ENCODE results near the gene GRB10. TPM values are rescaled to one million over a fixed set of nuclear protein-coding genes. Genes with fewer than 3 reads are reported as not detected.
A peak's percentile ranks its signal among the peaks of the same experiment; 100 is the strongest.

The GRB10 gene
- total RNA-seq, 8 experiments from 2014 or later = 14.7 to 38.6 (median 30.9) TPM

- Histone ChIP-seq H3K4me1 (replicated peaks in 1 of 2) (peaks cover 14 to 22% of the 10 kb centered on the region in 2 donors), H3K4me3 (no peak overlapping the region), H3K27ac (no peak overlapping the region)
- in situ Hi-C loops (cut with MboI; ENCODE audit: low pct_unique_long_range_greater_than_20kb in 2 of 9, low sequenced_read_pairs in 9 of 9, unreplicated experiment in 9 of 9) = no loop called here
- 83 to 100% (median 100%) methylated on average over 1 to 3 of the region's 4 CpGs; no CpG with 5 or more reads in 5 of the 10 experiments for WGBS, 10 experiments
- ATAC-seq (replicated peaks in 6 of 8) = no peak
Observed at GRCh38 chr7:50714857-50715256, 67.8 kb downstream of the GRB10 start.

- peaks cover 9 to 12% of the 10 kb centered on the region in 2 donors for H3K4me1 ChIP-seq (replicated peaks in 1 of 2)
- in situ Hi-C loops (cut with MboI; ENCODE audit: low pct_unique_long_range_greater_than_20kb in 2 of 9, low sequenced_read_pairs in 9 of 9, unreplicated experiment in 9 of 9) = no loop called here
- peak in 2 of 8 experiments; percentile 12 to 27 for ATAC-seq (replicated peaks in 6 of 8)
- no peak overlapping the region for H3K4me3 ChIP-seq
- H3K27ac ChIP-seq = no peak overlapping the region
- WGBS, 10 experiments = 73 to 100% (median 90%) methylated on average over 1 to 3 of the region's 5 CpGs; no CpG with 5 or more reads in 2 of the 10 experiments
Observed at GRCh38 chr7:50713123-50713965, 69.4 kb downstream of the GRB10 start.

GRCh38 chr7:50712252-50713122 lies 70.2 kb downstream of the GRB10 start:
- peak in 4 of 8 experiments; percentile 15 to 70 (median 40) for ATAC-seq (replicated peaks in 6 of 8)
- in situ Hi-C loops (cut with MboI; ENCODE audit: low pct_unique_long_range_greater_than_20kb in 2 of 9, low sequenced_read_pairs in 9 of 9, unreplicated experiment in 9 of 9) = no loop called here
- 18 to 100% (median 51%) methylated on average over 1 to 3 of the region's 3 CpGs; no CpG with 5 or more reads in 1 of the 10 experiments for WGBS, 10 experiments
- no peak overlapping the region for H3K27ac ChIP-seq
- peaks cover 6 to 12% of the 10 kb centered on the region in 2 donors for H3K4me1 ChIP-seq (replicated peaks in 1 of 2)
- no peak overlapping the region for H3K4me3 ChIP-seq

GRCh38 chr7:50711271-50712175 lies 71.2 kb downstream of the GRB10 start:
- WGBS, 10 experiments = 25 to 100% (median 86%) methylated on average over 1 to 9 of the region's 14 CpGs
- Histone ChIP-seq H3K4me1 (replicated peaks in 1 of 2) (peaks cover 6 to 12% of the 10 kb centered on the region in 2 donors), H3K4me3 (no peak overlapping the region), H3K27ac (no peak overlapping the region)
- in situ Hi-C loops (cut with MboI; ENCODE audit: low pct_unique_long_range_greater_than_20kb in 2 of 9, low sequenced_read_pairs in 9 of 9, unreplicated experiment in 9 of 9) = no loop called here
- peak in 2 of 8 experiments; percentile 43 for ATAC-seq (replicated peaks in 6 of 8)

- H3K4me3 ChIP-seq = no peak overlapping the region
- peaks cover 6 to 12% of the 10 kb centered on the region in 2 donors for H3K4me1 ChIP-seq (replicated peaks in 1 of 2)
- 78 to 100% (median 96%) methylated on average over 1 to 14 of the region's 15 CpGs; no CpG with 5 or more reads in 2 of the 10 experiments for WGBS, 10 experiments
- in situ Hi-C loops (cut with MboI; ENCODE audit: low pct_unique_long_range_greater_than_20kb in 2 of 9, low sequenced_read_pairs in 9 of 9, unreplicated experiment in 9 of 9) = no loop called here
- no peak for ATAC-seq (replicated peaks in 6 of 8)
- no peak overlapping the region for H3K27ac ChIP-seq
Observed at GRCh38 chr7:50710441-50711154, 72.1 kb downstream of the GRB10 start.

GRCh38 chr7:50709151-50709550 lies 73.5 kb downstream of the GRB10 start:
- in situ Hi-C loops (cut with MboI; ENCODE audit: low pct_unique_long_range_greater_than_20kb in 2 of 9, low sequenced_read_pairs in 9 of 9, unreplicated experiment in 9 of 9) = no loop called here
- ATAC-seq (replicated peaks in 6 of 8) = no peak

GRCh38 chr7:50707236-50708006 lies 75.3 kb downstream of the GRB10 start:
- peaks cover 0 to 5% of the 10 kb centered on the region in 2 donors for H3K4me1 ChIP-seq (replicated peaks in 1 of 2)
- H3K4me3 ChIP-seq = no peak overlapping the region
- 22 to 100% (median 92%) methylated on average over 1 to 8 of the region's 9 CpGs for WGBS, 10 experiments
- in situ Hi-C loops (cut with MboI; ENCODE audit: low pct_unique_long_range_greater_than_20kb in 2 of 9, low sequenced_read_pairs in 9 of 9, unreplicated experiment in 9 of 9) = no loop called here
- peak in 1 of 8 experiments; percentile 23 for ATAC-seq (replicated peaks in 6 of 8)
- no peak overlapping the region for H3K27ac ChIP-seq

More at GRCh38 chr7:50709151-50709550, 73.5 kb downstream of the GRB10 start:
- Histone ChIP-seq H3K27ac (no peak overlapping the region), H3K4me3 (no peak overlapping the region), H3K4me1 (replicated peaks in 1 of 2) (peaks cover 6 to 12% of the 10 kb centered on the region in 2 donors)
- 65 to 100% (median 97%) methylated on average over 1 to 5 of the region's 7 CpGs; no CpG with 5 or more reads in 4 of the 10 experiments for WGBS, 10 experiments

GRCh38 chr7:50706469-50706937 lies 76.2 kb downstream of the GRB10 start:
- peak in 2 of 8 experiments; percentile 41 to 44 for ATAC-seq (replicated peaks in 6 of 8)
- H3K4me3 ChIP-seq = no peak overlapping the region
- in situ Hi-C loops (cut with MboI; ENCODE audit: low pct_unique_long_range_greater_than_20kb in 2 of 9, low sequenced_read_pairs in 9 of 9, unreplicated experiment in 9 of 9) = no loop called here
- no peak overlapping the region for H3K27ac ChIP-seq
- WGBS, 10 experiments = 80 to 97% (median 92%) methylated on average over 3 to 5 of the region's 5 CpGs
- H3K4me1 ChIP-seq (replicated peaks in 1 of 2) = no peaks in the 10 kb centered on the region

GRCh38 chr7:50704844-50705243 lies 77.9 kb downstream of the GRB10 start:
- H3K4me3 ChIP-seq = no peak overlapping the region
- ATAC-seq (replicated peaks in 6 of 8) = no peak
- H3K4me1 ChIP-seq (replicated peaks in 1 of 2) = no peaks in the 10 kb centered on the region
- no peak overlapping the region for H3K27ac ChIP-seq
- in situ Hi-C loops (cut with MboI; ENCODE audit: low pct_unique_long_range_greater_than_20kb in 2 of 9, low sequenced_read_pairs in 9 of 9, unreplicated experiment in 9 of 9) = no loop called here
- 40 to 100% (median 83%) methylated on average over 1 to 5 of the region's 6 CpGs; no CpG with 5 or more reads in 2 of the 10 experiments for WGBS, 10 experiments

- Histone ChIP-seq H3K4me1 (replicated peaks in 1 of 2) (peaks cover 0 to 7% of the 10 kb centered on the region in 2 donors), H3K27ac (no peak overlapping the region), H3K4me3 (no peak overlapping the region)
- ATAC-seq (replicated peaks in 6 of 8) = no peak
- in situ Hi-C loops (cut with MboI; ENCODE audit: low pct_unique_long_range_greater_than_20kb in 2 of 9, low sequenced_read_pairs in 9 of 9, unreplicated experiment in 9 of 9) = no loop called here
- 80 to 100% (median 94%) methylated on average over 1 to 6 of the region's 6 CpGs; no CpG with 5 or more reads in 1 of the 10 experiments for WGBS, 10 experiments
Observed at GRCh38 chr7:50703654-50704053, 79.0 kb downstream of the GRB10 start.

- no peak overlapping the region for H3K27ac ChIP-seq
- in situ Hi-C loops (cut with MboI; ENCODE audit: low pct_unique_long_range_greater_than_20kb in 2 of 9, low sequenced_read_pairs in 9 of 9, unreplicated experiment in 9 of 9) = loop anchor here in 3 of 9 experiments (25.0 kb wide), 2 partner anchors 237 to 438 kb away; partner anchors contain the start of gene FIGNL1 (in 2 of the 3)
- no peak overlapping the region for H3K4me3 ChIP-seq
- H3K4me1 ChIP-seq (replicated peaks in 1 of 2) = peaks cover 6 to 33% of the 10 kb centered on the region in 2 donors
- no peak for ATAC-seq (replicated peaks in 6 of 8)
Observed at GRCh38 chr7:50699143-50699542, 83.6 kb downstream of the GRB10 start.
